ENCODE measurements around the gene GRB2.
"Not testable (repeated sequence)": the region's sequence is repeated elsewhere in the genome, so short reads cannot be mapped to it uniquely, and the experiment has no call there.

The GRB2 gene

GRCh38 chr17:75405365-75406221, at the start of gene GRB2:
Gene GRB2, minus strand, starts transcription at chr17:75405678. Its CDS starts 12,050 bp downstream, at chr17:75393628.
- DNase-seq = peak; percentile 94
- in situ Hi-C loops (cut with MboI; ENCODE audit: low pct_unique_long_range_greater_than_20kb, low sequenced_read_pairs) = no loop called here

- DNase-seq; in situ Hi-C loops (cut with MboI; ENCODE audit: low pct_unique_long_range_greater_than_20kb, low sequenced_read_pairs): not testable (repeated sequence)
Observed at GRCh38 chr17:75454672-75455071, 49.2 kb upstream of the GRB2 start.

DNA sequence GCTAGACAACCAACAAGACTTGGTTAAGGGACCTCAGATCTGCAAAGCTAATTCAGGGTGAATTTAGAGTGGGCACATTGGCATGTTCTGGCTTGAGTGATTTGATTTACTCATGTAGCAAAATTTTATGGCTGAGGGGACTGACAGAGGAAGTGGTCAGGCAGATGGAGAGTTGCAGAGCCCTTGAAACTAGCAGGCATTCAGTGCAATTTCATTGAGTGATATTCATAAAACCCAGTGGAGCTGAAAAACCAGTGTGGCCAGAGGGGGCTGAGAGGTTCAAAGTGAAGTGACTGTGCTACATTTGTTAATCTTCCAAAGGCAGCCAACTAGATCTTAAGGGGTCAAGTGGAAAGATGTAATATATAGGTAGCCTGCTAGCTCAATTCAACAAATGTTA, 48.7 kb upstream of the GRB2 start:
- DNase-seq = peak; percentile 96
- in situ Hi-C loops (cut with MboI; ENCODE audit: low pct_unique_long_range_greater_than_20kb, low sequenced_read_pairs) = no loop called here

- in situ Hi-C loops (cut with MboI; ENCODE audit: low pct_unique_long_range_greater_than_20kb, low sequenced_read_pairs) = no loop called here
- DNase-seq = no peak
Observed at GRCh38 chr17:75450270-75450669, 44.8 kb upstream of the GRB2 start.

GRCh38 chr17:75447951-75448856, 42.7 kb upstream of the GRB2 start:
- DNase-seq = no peak
- in situ Hi-C loops (cut with MboI; ENCODE audit: low pct_unique_long_range_greater_than_20kb, low sequenced_read_pairs) = no loop called here

DNA sequence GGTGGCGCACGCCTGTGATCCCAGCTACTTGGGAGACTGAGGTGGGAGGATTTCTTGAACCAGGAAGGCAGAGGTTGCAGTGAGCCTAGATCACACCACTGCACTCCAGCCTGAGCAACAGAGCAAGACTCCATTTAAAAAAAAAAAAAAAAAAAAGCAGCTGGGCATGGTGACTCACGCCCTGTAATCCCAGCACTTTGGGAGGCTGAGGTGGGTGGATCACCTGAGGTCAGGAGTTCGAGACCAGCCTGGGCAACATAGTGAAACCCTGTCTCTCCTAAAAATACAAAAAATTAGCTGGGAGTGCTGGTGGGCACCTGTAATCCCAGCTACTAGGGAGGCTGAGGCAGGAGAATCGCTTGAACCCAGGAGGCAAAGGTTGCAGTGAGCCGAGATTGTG, 40.4 kb upstream of the GRB2 start:
- DNase-seq; in situ Hi-C loops (cut with MboI; ENCODE audit: low pct_unique_long_range_greater_than_20kb, low sequenced_read_pairs): not testable (repeated sequence)

GRCh38 chr17:75445296-75445695, 39.8 kb upstream of the GRB2 start:
- in situ Hi-C loops (cut with MboI; ENCODE audit: low pct_unique_long_range_greater_than_20kb, low sequenced_read_pairs) = no loop called here

DNA sequence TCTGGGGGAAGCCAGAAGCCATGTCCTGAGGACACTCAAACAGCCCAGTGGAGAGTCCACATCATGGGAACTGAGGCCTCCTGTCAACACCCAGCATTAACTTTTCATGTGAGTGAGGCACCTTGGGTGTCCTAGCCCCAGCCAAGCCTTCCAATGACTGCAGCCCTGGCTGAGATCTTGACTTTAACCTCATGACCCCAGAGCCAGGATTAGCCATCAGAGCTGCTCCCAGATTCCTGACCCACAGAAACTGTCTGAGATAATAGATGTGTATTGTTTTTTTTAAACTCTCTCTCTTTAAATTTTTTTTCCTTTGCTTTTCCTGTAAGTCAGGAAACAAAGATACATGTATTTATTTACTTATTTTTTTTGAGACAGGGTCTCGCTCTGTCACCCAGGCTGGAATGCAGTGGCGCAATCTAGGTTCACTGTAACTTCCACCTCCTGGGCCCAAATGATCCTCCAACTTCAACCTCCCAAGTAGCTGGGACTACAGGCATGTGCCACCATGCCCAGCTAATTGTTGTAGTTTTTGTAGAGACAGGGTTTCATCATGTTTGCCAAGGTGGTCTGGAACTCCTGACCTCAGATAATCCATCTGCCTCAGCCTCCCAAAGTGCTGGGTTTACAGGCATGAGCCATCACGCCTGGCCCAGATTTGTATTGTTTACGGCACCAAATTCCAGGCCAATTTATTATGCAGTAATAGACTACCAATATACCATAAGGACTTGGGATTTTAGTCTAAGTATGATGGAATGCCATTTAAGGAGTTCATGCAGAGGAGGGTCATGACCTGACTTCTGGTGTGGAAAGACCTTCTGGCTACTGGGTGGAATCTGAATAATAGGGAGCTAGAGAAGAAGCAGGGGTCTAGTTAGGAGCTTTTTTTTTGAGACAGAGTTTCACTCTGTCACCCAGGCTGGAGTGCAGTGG, 37.0 kb upstream of the GRB2 start:
- no peak for DNase-seq
- in situ Hi-C loops (cut with MboI; ENCODE audit: low pct_unique_long_range_greater_than_20kb, low sequenced_read_pairs) = no loop called here

More at GRCh38 chr17:75445296-75445695, 39.8 kb upstream of the GRB2 start:
- no peak for DNase-seq

DNA sequence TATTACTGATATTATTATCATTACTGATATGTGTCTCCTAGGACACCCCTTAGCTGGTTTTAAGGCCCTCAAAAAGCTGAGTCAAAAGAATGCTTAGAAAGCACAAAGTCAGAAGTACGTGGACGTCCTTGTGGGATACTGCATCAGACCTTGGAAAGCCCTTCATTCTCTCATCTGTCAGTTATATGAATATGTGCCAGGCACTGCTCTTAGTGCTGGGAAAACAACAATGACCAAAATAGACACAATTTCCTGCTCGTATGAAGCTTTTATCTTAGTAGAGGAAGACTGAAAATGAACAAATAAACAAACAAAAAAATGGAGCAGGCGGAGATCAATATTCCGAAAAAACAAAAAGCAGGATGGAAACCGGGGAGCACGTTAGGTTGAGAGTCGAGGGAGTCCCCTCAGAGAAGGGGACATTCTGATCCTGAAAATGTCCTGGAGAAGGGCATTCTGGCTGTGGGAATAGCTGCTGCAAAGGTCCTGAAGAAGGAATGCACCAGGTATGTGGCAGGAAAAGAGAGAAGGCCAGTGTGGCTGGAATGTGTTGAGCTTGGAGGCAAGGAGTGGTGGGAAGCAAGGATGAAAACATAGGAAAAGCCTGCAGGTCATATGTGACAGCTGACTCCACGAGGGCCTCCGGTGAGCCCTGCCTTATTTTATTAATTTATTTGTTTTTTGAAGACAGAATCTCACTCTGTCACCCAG, 35.4 kb upstream of the GRB2 start:
- in situ Hi-C loops (cut with MboI; ENCODE audit: low pct_unique_long_range_greater_than_20kb, low sequenced_read_pairs) = no loop called here
- no peak for DNase-seq

GRCh38 chr17:75439287-75439686, 33.8 kb upstream of the GRB2 start:
- DNase-seq = no peak
- in situ Hi-C loops (cut with MboI; ENCODE audit: low pct_unique_long_range_greater_than_20kb, low sequenced_read_pairs) = no loop called here

DNA sequence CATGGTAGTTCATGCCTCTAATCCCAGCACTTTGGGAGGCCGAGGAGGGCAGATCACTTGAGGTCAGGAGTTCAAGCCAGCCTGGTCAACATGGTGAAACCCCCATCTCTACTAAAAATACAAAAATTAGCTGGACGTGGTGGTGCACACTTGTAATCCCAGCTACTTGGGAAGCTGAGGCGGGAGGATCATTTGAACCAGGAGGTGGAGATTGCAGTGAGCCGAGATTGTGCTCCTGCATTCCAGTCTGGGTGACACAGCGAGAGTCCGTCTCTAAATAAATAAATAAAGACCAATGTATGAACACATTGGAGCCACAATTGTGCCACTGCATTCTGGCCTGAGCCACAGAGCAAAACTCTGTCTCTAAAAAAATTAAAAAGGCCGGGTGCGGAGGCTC, 31.9 kb upstream of the GRB2 start:
- DNase-seq; in situ Hi-C loops (cut with MboI; ENCODE audit: low pct_unique_long_range_greater_than_20kb, low sequenced_read_pairs): not testable (repeated sequence)

DNA sequence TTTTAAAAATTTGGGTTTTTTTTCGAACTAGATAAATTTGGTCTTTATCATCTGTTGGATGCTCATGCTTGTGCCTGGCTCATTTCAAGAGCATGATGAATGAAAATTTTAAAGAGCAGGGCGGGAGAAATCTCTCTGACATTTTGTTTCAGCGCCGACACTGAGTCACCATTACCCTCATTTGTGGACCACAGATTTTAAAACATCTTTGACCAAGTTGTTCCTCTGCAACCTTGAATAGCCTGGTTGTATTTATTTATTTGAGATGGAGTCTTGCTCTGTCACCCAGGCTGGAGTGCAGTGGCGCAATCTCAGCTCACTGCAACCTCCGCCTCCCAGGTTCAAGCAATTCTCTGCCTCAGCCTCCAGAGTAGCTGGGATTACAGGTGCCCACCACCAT, 29.0 kb upstream of the GRB2 start:
- in situ Hi-C loops (cut with MboI; ENCODE audit: low pct_unique_long_range_greater_than_20kb, low sequenced_read_pairs); DNase-seq: not testable (repeated sequence)

DNA sequence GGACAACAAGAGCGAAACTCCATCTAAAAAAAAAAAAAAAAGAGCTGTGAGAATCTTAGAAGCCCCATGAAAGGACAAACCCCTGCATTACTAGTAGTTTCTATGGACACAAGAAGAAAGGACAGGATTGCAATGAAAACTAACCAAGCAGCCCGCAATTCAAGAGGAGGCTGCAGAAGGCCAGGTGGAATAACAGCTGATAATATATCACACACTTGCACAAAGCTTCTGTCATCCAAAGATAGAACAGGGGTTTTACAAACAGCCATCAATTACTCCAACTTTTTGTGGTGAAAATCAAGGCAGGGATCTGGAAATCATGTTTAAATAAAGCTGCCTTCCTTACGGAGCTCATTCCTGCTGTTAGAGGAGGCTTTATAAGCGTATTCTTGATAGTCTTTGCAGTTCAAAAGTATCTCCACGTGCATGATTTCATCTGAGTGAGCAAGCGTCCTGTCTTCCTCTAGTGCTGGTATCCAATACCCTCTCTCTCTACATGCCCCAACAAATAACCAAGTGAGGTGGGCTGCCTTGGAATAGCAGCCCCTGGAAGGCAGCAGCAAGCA, 27.8 kb upstream of the GRB2 start:
- no peak for DNase-seq
- in situ Hi-C loops (cut with MboI; ENCODE audit: low pct_unique_long_range_greater_than_20kb, low sequenced_read_pairs) = no loop called here

DNA sequence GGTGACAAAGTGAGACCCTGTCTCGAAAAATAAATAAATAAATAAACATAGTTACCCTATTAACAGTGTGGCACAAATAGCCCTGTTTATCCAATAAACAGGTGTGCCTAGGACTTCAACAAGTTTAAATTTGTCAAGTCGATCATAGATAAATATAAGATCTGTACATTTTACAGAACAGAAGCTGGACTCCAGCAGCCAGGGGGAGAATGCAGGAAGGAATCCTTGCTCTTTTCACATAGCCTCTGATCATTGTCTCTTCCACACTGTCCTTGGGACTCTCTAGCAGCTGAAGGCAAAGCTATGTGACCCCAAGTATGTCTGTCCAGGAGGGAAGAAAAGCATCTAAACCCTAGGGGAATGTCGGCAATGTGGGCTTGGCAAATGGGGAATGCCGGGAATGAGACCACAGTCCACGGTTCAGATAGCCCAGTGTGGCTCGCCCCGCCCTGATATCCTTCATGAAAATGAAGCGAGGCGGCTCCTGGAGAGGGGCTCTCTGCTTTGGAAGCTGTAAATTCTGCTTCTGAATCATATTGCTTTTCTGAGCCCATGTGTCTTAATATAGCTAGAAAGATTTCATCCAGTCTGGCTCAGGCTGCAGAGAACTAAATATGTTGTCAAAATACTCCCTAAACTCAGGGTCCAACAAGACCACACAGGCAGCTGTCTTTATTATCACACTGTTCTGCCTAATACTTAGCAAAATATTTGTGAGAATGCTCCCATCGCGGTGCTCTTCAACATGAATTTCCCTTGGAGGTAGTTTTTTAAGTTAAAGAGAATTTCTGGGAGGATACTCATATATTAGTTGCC, 24.9 kb upstream of the GRB2 start:
- in situ Hi-C loops (cut with MboI; ENCODE audit: low pct_unique_long_range_greater_than_20kb, low sequenced_read_pairs) = no loop called here
- no peak for DNase-seq

- no peak for DNase-seq
- in situ Hi-C loops (cut with MboI; ENCODE audit: low pct_unique_long_range_greater_than_20kb, low sequenced_read_pairs) = no loop called here
Observed at GRCh38 chr17:75428543-75429469, 23.3 kb upstream of the GRB2 start.

DNA sequence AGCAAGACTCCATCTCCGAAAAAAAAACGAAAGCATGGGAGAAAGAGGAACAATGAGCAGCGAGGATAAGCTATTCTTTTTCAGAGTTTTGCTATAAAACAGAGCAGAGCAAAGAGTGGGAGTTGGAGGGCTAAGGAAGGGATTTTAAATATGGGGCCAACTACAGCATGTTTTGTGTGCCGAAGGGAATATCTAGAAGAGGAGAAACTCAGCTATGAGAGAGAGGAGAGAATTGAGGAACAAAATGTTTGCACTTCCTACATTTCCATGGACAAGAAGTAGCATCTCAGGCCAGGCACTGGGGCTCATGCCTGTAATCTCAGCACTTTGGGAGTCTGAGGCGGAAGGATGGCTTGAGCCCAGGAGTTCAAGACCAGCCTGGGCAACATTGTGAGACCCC, 13.1 kb upstream of the GRB2 start:
- in situ Hi-C loops (cut with MboI; ENCODE audit: low pct_unique_long_range_greater_than_20kb, low sequenced_read_pairs) = no loop called here

More for the DNA sequence above, 13.1 kb upstream of the GRB2 start:
- peak; percentile 54 for DNase-seq

Measured in KBM-7 (cell line).